ENCODE data around the gene TTC7B.

GRCh38 chr14:90720336-90720735 lies 95.9 kb downstream of the TTC7B start:
- no peak for TF ChIP-seq POLR2A (IDR thresholded peaks at IDR 0.05)
- TF ChIP-seq CTCF (IDR thresholded peaks at IDR 0.05), result no peak
- no peak for TF ChIP-seq POLR2AphosphoS5 (IDR thresholded peaks at IDR 0.05)
